CD4-positive, alpha-beta T cell treated with Interleukin-10 for 1 hour (primary cell): ENCODE data around the gene GREM2.

Experiments
- DNase-seq: peaks from one replicate; pipeline ENCODE4 v3.0.0-alpha.2; 2020

The GREM2 gene

DNA sequence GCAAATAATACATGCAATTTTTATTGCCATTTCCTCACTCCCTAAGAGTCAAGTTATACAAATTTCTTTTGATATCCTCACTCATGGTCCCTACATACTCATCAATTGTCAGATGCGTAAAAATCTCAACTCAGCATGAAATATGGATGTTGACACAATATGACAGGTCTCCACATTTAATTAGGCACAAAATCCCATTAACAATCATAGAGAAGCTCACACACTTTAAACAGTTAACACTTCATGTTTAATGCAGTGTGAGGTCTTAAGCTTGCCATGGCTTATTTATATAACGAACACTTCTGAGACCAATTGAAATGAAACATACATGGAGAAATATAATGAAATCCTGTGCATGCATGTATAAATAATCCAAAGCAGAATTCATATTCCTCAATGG lies 58.6 kb downstream of the GREM2 start:
- DNase-seq, result no peak

DNA sequence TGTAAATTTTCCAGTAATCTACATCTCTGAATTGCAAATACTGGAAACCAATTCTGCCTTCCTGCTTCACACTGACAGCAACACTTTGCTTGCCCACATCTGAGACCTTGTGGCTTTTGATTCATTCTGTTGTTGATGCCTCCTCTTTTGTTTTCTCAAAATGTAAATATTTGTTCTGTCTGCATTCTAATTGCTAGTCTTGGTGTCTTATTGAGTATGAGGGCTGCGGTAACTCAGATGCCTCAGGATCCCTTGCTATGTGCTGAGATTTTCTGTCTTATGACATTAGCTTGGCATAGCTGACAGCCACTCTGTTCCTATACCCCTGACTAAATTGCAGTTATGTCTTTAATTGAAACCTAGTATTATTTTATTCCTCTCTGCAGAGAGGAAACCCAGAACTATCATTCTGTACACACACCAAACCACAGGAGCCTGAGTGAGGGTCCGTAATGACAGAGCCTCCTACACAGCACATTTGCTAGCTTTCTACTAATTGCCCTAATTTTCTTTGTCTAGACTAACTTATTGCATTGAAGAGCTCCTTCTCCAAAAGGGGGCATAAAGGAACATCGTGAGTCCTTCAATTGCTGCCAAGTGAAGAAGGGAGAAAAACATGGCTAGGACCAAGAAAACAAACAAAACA lies 72.1 kb downstream of the GREM2 start:
- peak; percentile 19 for DNase-seq

DNA sequence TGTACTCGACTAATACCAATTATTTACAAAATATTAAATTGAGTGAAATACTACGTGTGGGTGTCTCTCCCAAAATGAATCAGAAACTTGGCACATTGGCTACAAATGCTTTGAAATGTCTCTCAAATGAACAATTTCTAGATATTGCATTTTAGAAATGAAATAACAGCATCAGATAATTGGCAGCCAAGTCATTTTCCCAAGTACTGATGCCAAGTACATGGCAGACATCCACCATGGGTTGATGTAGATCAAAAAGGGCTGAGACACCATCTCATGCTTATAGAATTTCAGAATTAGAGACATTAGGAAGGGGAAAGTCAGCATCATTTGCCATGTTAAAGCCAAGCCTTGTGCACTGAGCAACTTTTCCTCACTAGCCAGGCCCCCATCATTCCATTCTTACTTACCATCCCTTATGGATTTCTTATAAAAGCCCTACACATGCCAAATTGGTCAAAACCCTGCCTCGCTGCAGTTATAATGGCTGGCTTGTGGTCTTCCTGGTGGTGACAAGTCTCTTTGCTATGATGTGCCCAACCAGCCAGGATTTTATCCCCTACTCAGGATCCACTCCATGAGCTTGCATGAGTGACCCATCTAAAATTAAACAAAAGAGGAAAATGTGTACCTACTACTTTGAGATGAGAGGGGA lies 73.1 kb downstream of the GREM2 start:
- no peak for DNase-seq

DNA sequence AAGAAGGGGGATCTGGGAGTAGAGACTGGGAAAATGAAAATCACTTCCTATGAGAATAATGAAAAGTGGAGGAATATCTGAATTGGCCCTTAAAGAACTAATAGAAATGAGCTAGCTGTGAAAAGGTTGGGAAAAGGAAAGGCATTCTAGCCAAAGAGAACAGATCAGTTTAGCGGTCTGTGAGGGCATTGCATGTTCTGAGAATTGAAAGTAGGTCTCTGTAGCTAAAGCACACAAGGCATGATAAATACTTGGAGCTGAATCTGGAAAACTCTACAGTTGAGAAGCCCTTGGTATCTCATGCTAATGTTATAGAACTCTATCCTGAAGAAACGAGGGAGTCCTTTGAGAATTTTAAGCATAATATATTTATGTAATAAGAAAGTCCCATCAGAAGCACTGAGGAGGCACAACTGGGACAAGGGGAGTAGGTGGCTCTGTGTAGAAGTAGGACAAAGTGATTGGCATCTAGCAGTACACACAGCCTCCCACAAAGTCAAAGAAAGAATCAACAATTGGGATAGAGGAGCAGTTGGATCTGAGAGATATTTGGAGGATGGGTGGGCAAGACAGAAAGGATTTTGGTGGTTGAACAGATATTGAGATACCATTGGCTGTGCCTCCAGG lies 78.7 kb downstream of the GREM2 start:
- no peak for DNase-seq

DNA sequence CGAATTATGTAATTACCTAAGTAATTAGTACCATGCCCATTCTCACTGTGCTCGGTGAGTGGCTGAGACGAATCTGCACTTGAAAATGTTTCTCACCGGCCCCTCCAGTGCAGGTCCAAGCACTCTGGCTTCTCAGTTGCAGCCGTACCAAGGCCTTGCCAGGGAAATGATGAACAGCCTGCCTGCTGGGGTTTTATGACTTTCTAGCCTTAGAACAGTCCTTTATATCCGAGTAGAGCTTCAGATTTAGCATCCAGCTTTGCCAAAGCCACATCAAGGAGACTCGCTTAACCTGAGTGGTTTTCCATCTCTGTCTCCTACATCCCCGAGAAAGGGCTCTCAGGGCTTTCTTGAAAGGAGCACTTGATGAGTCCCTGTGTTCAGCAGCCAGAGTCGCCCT lies 83.4 kb downstream of the GREM2 start:
- DNase-seq, result no peak

DNA sequence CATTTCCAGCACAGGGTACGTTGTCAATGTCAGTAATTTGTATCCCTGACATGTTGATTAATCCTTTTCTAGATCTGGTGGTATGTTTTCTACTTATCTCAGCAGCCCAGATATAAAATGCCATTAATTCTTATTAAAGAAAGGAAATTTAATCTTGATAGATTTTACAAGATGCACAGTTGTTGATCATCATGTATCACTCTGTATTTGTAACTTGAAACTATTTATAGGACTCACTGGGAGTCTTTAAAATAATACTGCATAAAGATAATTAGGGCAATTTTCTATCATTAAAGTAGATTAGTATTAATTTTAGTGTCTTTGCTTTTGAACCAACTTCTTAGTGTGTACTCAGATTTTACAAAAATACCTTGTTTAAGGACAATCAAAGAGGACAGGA lies 84.9 kb downstream of the GREM2 start:
- no peak for DNase-seq

DNA sequence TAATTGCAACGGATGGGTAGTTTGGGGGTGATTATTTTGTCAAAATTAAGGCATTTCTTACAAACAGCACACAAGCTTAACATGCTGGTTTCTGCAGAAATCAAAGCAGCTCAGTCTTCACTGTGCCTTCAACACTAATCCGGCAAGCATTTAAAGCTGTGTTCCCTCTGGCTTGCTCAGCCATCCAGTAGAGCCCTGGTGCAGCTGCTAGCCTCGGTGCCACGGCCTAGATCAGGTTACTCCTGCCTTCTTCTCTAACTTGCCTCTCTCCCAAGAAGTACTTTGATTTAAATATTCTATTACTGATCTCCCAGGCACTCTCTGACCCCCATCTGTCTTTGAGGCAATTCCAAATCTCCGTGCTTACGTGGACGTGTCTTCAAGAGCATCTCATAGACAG lies 85.6 kb downstream of the GREM2 start:
- DNase-seq, result no peak

DNA sequence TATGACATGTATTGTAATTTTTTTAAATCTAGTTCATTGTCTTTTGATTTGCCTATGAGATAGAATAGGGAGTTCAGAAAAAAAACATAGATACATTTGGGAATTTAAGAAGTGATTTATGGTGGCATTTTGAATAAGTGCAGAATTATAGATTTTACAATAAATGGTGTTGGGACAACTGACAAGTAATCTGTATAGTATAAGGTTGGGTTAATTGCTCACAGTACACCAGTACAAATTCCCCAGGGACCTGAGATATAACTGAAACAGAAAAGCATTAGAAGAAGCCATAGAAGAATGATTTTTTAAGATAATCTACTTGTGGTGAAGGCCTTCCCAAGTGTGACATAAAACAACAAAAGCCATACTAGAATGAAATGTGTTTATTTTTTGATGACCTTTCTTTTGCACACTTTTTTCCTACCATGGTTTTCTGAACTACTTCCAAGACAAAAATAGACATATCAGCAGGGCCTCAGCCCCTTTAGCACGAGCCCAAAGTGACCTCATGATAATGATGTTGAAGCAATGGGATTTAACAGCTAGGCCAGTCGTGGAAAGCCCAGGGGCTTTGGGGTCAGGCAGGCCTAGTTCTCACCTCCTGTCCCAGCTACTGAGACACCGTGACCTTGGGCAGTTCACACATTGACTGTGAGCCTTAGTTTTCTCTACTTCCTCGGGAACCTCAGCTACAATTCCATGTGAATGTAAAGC lies 87.4 kb downstream of the GREM2 start:
- no peak for DNase-seq

DNA sequence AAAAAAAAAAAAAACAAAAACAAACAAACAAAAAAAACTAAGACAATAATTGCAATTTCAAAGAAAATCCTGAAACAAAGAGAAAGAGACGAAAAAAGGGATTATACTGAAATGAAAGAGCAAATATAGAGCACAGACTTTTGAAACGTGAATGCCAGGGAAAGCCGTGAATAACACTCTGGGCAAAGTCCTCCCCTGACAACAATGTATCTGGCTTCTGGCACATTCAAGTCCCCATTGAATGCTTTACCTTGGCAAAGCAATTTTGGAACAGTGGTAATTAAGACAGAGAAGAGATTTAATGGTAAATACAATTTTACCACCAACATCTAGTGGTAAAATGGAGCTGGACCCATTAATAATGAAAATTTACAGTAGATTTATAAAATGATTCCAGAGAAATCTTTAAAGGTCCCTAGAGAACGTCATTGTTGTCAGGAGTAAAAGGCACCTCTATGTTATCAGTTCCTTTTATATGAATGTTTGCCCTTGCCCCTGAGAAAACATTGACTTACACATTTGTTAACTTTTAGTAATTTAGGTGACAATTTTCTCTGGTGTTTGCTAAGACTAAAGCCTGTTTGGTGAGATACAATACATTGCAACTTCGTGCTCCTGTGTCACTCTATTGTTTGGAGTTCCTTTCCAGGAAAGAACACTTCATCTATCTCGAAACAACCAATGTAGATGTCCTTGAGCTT lies 89.7 kb downstream of the GREM2 start:
- no peak for DNase-seq

DNA sequence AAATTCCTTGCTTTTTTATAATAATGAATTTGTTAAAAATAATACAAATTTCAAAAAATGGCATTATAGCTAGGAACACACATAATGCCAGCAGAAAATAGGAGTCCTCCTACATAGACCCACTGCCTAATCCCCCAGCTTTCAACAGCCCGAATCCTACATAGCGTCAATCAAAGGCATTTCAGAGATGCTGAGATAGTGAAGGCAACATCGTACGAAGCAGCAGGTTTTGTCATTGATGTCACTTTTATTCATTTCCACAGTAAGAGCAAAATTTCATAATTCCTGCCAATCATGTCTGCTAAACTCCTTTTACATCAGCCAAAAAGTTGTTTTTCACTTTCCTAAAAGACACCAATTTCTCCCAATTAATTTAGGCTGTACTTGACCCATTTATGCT lies 94.1 kb downstream of the GREM2 start:
- DNase-seq, result no peak

DNA sequence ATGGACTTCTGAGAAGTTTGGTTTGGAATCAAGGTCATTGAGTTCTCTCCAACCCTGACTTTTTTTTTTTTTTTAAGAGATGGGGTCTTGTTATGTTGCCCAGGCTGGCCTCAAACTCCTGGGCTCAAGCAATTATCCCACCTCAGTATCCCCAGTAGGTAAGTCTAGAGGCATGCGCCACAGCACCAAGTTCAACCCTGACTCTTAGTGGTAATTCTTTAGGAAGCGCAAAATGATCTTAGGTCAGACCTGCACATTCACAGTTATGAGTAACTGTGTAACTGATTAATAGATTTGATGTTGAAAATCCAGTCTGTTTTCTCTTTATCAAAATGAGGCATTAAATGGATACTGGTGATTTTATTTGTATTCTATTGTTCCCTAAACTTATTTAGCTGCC lies 95.9 kb downstream of the GREM2 start:
- no peak for DNase-seq

DNA sequence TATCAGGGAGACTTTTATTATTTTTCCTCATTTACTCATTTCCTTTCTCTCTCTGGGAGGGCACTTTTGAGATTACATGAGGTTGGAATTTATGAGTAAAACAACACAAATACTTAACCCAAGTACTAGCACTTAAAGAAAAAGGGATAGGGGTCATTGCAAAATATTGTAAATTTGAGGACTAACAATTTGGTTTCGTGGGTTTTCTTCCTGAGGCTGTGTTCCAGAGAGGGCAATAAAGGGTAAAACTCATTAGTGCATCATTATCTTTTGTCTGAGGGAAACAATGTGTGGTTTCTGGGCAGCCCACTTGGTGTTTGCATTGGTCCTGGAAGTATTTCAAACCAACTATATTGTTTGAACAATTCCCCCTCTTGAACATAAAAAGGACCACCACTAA lies 96.5 kb downstream of the GREM2 start:
- no peak for DNase-seq

DNA sequence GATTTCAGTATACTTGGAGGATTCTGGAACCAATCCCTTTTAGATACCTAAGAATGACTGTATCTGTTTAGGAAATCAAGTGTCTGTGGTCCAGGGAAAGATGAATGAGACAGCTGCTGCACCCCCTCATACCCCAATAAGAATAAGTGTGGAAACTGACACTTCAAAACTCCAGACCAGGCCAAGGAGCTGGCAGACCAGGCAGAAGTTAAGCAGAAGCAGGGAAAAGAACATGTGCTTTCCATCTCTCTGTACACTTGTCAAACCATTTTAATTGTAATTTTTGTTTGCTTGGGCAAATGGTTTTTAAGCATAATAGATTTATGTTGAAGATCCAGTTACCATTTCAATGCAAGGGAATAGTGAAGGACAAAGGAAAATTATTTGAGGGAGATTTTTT lies 100.2 kb downstream of the GREM2 start:
- DNase-seq, result no peak

DNA sequence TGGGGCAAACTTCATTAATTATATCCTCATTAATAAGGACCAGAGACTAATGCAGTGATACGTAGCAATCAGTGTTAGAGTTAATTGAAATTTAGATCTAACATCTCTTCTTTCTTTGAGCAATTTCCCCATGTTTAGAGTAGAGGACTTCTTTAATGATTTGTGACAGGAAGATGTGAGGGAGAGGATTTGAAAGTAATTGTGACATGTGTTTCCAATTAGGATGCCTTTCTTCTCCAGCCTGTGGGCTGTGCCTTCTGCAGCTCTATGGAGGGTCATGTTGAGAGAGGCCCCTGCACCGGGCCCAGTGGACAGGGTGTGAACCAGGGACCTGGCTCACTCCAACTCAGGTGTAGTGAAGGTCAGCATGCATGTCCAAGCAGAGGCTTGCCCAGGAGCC lies 103.0 kb downstream of the GREM2 start:
- no peak for DNase-seq

DNA sequence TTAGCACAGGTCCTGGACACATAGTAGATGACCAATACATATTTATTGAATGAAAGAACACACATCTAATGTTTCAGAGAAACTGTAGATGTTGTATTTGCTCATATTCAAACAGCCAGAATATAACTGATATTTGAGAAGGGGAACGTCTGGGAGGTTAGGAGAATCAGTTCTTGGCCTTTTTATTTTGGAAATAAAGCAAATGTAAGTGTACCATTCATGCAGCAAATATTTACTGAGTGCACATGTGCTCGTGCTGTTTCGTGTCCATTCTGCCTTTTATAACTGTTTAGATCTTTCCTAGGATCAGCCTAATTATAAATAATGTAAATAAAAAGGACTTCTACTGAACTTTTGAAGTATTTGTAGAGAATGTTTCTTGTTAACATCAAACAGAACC lies 103.8 kb downstream of the GREM2 start:
- no peak for DNase-seq

DNA sequence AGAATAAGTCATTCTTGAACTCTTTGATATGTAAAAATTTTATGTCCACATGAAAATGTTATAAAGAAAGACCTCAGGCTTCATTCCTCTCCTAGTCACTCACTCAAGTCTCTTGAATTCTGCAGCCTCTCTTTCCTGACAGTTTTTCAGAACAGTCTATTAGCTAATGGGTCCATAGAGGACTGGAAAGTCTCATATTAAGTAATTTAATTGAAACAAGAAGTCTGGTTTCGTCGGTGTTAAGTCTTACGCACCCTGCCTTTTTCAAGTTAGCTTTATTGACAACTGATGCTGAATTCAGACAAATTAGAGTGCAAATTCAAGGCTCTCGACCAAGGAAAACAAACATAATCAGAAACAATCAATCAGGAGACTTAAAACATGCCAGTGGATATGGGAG lies 105.8 kb downstream of the GREM2 start:
- DNase-seq, result no peak

DNA sequence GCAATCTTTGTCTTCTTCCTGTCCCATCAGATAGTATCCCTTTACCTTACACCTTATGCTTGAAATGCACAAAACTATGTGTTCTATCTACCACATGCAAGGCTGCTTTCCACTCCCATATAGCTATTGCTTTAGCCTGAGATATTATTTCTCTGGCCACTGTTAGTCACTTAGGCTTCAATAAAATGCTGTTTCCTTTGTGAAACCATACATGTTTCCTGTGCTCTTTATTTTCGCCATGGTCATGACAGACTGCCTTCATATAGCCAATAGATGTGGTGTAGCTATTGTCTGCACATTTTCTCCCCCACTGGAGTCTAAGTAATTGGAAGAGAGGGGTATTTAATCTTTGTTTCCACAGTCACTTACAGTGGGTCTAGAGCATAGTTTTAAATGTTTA lies 108.4 kb downstream of the GREM2 start:
- no peak for DNase-seq

DNA sequence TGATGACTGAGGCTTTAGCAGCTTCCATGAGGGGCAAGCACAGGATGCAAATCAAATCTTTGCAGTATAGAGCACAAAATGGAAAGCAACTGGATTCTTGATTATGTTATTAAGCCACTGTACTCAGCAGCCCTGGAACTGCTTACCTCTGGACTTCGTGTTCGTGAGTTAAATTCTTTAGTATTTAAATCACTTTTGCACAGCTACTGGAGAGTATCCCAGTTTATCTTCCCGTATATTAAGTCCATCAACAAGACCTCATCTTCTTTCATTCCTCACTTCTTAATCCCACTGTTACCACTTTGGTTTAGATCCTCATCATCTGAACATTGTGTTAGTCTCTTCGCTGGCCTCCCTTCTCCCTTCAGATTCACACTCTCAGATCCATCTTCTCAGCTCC lies 108.9 kb downstream of the GREM2 start:
- no peak for DNase-seq

DNA sequence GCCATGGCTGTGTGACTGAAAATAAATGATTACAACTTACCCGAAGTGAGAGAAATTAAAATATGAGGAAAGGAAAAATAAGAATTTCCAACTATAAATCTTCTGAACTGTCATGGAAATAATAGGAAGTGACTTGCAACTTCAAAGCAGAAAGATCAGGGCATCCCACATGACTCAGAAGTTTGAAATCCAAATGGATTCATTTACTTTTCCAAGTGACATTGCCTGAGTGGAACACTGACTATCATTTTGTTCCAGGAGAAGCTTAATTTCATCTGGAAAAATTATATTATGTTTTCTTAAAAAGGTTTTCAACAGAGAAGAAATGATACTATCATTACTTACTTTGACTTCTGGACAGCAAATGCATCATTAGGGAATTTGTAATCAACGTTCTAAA lies 110.8 kb downstream of the GREM2 start:
- no peak for DNase-seq

DNA sequence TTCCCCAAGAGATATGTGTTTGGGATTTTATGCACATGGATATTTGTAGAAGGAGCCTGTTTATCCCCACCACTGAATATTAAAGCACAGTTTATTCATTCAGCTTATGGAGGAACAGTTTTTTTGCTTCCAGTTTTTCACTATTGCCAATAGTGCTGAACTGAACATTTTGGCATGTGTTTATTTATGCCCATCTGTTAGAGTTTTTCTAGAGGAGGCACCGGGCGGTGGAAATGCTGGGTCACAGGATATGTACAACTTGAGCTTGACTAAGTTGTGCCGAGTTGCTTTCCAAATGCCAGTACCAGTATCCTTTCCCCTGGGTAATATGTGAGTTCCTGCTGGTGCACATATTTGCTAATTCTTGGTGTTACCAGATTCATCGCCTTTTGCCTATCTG lies 111.3 kb downstream of the GREM2 start:
- no peak for DNase-seq

DNA sequence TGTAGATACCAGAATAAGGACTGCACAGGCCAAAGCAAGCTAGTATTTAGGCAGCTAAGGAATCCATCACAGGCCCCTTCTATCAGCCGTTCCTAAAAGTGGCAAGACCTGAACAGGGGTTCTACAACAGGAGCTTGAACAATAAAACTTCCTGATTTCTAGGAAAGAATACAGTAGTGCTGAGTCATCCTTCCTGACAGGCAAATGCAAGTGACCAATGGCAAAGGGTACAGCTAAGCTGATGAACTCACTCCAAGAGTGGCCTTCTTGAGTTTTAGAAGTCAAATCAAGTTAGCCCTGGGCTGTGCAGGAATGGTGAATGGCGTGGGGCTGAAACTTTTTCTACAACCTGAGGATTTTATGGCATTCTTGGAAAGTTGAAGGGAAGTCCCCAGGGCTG lies 112.9 kb downstream of the GREM2 start:
- DNase-seq, result no peak

DNA sequence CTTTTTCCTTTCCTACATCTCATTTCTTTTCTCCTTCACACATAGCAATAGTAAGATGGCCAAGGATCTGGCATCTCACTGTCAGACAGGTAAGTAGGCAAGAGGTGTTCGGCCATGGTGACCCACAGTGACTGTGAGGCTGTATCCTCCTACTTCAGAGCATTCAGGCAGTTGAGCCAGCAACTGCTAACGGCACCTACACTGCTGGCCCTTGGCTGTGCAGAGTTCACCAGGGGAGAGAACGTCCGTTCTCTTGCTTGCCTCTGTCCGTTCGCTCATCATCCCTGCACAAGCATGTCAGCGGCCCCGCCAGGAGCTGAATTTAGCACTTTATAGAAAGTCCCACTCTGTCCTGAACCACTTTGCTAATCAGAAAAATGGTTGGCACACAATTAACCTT lies 113.6 kb downstream of the GREM2 start:
- no peak for DNase-seq

DNA sequence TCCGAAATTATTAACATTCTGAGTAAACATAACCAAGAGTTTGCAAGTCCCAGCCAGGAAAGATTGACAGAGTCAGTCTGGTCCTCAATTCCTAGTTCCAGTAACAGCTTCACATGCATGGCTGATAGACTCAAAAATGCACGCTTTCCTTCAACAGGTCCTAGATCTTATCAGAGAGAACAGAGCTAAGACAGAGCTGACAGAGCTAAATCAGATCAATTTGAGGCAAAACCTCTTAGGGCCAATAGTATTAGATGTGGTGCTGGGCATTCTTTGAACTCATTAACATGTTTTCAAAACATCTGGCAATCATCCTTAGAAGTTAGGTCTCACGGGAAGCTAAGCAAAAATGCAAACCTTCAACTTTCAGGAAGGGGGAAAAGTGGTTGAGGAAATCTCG lies 114.0 kb downstream of the GREM2 start:
- DNase-seq, result no peak

DNA sequence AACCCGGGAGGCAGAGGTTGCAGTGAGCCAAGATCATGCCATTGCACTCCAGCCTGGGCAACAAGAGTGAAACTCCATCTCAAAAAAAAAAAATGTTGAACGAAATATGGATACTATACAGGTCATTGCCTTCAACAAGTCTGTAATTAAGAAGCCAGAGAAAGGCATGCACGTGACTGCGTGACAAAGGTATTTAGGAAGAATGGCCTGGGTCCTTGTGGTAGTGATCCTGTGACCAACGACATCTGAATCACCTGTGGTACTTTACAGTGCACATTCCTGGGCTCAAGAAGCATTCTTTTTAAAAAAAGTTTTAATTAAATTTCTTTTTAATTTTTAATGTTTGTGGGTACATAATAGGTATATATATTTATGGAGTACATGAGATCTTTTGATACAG lies 115.0 kb downstream of the GREM2 start:
- no peak for DNase-seq
